Choroid plexus epithelial cell (primary cell): ENCODE results near the gene MYO9B.

ENCODE experiments used
- DNase-seq: peaks from one replicate; pipeline ENCODE4 v3.0.0-alpha.2; 2010; ENCODE audit warnings: low read depth
- H3K4me3 ChIP-seq: 2 replicates; pipeline ENCODE4 v1.5.1; 2011; ENCODE audit warnings: low read depth, mild to moderate bottlenecking, control low read depth, low read length, moderate library complexity
- TF ChIP-seq, protein P1 (sequence below): conservative IDR thresholded peaks from 2 replicates; pipeline ENCODE4 v1.5.1; 2011; ENCODE audit warnings: low read depth, mild to moderate bottlenecking, control low read depth, inconsistent platforms, low read length, moderate library complexity

Gene MYO9B

DNA sequence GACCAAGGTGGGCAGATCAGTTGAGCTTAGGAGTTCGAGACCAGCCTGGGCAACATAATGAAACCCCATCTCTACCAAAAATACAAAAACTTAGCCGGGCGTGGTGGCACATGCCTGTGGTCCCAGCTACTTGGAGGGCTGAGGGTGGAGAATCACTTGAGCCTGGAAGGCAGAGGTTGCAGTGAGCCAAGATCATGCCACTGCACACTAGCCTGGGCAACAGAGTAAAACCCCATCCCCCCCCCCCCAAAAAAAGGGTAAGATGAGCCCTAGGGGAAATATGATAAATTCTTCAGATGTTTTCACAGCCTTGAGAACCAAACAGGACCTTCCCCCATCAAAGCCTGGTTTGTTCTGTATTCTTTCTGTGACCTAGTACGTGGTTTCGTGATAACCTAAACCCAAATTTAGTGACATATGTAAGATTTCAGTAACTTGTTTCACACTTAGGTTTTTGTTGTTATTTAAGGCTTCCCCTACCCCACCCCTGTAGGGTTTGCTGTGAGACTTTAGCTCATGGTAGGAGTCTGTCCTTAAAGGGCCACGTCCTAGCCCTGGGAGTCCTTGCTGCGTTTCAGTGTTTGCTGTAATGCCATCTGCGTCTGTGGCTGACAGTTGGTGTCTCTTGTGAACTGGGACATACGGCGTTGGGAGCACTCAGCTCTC is 49.6 kb downstream of the MYO9B start:
- H3K4me3 ChIP-seq = no peak overlapping the region

DNA sequence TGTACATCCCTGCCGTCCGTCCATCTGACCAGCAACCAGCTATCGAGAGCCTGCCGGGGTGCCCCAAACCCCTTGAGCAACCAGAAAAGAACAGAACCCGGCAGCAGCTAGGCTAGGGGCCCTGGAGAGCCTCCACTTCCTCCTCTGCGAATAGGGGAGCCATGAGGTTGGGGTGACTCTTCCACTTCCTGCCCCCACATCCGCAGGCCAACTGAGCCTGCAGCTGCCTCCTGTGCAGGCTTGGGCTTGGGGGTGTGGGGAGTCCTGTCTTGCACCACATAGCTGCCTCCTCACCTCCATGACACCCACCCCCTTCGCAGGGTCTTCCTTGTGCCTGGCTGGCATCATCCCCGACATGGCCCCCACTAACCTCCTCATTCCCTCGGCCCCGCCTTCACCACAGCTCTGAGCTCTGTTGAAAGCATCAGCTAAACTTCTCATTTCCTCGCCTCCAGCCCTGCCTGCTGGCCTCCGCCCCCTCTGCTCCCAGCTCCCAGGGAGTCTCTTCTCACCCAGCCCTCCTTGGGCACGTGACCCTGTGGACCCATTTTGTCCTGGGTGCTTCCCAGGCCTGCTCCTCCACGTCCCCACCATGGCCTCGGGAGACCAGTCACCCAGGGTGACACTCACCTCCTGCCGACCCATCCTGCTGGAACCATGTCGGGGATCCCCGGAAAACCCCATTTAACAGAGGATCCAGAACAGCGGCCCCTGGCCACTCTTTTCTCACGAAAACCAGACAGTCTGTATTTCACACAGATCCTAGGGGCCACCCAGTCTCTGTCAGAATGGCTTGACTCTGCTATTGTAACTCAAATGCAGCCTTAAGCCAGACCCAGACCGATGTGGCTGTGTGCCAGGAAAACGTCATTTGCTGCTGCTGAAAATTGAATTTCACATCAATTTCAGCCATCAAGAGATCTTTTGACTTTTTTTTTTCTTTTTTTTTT is 50.4 kb downstream of the MYO9B start:
- no peak overlapping the region for H3K4me3 ChIP-seq
- peak; percentile 51 for DNase-seq
- TF ChIP-seq, protein P1, sequence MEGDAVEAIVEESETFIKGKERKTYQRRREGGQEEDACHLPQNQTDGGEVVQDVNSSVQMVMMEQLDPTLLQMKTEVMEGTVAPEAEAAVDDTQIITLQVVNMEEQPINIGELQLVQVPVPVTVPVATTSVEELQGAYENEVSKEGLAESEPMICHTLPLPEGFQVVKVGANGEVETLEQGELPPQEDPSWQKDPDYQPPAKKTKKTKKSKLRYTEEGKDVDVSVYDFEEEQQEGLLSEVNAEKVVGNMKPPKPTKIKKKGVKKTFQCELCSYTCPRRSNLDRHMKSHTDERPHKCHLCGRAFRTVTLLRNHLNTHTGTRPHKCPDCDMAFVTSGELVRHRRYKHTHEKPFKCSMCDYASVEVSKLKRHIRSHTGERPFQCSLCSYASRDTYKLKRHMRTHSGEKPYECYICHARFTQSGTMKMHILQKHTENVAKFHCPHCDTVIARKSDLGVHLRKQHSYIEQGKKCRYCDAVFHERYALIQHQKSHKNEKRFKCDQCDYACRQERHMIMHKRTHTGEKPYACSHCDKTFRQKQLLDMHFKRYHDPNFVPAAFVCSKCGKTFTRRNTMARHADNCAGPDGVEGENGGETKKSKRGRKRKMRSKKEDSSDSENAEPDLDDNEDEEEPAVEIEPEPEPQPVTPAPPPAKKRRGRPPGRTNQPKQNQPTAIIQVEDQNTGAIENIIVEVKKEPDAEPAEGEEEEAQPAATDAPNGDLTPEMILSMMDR = no peak

More for the DNA sequence above, 49.6 kb downstream of the MYO9B start:
- TF ChIP-seq, protein P1 = no peak
- DNase-seq = peak; percentile 39

DNA sequence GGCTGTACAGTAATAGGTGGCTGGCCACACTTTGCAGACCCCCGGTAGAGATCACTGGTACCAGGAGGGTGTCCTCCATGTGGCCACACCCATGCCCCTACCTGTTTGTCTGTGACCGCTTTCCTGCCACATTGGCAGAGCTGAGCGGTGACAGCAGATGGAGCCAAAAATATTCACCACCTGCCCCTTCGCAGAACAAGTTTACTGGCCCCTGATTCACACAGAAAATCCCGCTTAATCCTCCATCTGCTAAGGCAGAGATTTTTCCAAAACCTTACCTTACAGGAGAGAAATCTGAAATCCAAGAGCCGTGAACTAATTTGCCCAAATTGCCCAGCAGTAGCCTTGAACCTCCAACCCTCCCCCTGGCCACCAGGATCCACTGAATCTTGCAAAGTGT is 52.1 kb downstream of the MYO9B start:
- TF ChIP-seq, protein P1 = no peak
- H3K4me3 ChIP-seq = no peak overlapping the region
- no peak for DNase-seq

DNA sequence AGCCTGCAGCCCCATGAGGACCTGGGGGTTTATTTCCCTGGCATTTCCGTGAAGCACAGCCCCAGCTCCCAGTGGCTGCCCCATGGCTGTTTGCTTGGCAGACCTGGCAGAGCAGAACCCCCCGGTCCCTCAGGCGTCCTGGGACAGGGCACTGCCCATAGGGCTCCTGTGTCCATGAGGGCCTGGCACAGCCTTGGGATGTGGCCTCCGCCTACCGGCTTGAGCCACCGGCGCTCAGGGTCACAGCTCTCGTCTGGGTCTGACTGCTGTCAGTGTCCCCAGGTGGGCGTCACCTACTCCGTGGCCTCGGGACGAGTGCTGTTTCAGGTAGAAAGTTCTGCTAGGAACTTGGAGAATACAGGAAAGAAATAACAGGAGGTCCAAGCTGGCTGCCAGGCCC is 52.8 kb downstream of the MYO9B start:
- no peak for DNase-seq
- TF ChIP-seq, protein P1 = no peak
- H3K4me3 ChIP-seq = no peak overlapping the region

DNA sequence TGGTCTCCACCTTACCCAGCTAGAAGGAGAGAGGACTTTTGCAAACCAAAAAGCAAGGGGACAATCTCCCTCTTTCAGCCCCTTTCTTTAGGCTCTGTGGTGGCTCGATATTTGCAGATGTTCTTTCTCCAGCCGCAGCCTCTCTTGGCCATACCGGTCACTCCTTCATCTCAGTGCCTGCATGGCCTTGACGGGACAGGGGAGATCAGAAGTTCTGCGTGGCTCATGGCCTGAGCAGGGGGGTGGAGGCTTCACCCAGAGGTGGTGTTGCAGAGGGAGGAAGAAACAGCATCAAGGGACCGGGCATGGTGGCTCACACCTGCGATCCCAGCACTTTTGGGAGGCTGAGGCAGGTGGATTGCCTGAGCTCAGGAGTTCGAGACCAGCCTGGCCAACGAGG is 53.2 kb downstream of the MYO9B start:
- DNase-seq = no peak
- no peak overlapping the region for H3K4me3 ChIP-seq
- TF ChIP-seq, protein P1 = no peak

DNA sequence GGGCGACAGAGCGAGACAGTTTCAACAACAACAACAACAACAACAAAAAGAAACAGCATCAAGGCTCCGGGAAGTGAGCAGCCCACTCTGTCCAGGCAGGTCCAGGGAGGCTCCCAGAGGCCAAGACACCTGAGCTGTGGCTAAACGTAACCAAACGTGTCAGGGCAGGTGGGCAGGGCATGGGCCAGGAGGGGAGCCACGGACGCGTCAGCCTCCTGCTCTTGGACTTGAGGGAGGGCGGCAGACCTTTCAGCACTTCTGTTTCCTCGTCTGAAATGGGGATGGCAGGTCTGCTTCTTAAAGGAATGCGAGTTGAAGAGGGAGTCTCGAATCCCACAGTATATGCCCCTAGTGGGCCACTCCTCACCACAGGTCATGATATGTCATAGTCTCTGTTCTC is 53.8 kb downstream of the MYO9B start:
- TF ChIP-seq, protein P1 = no peak
- DNase-seq = no peak
- no peak overlapping the region for H3K4me3 ChIP-seq
